Spleen (tissue), 11 donors: ENCODE data around the gene HES4. TPM values are rescaled to one million over a fixed set of nuclear protein-coding genes. Genes with fewer than 3 reads are reported as not detected.
A peak's percentile ranks its signal among the peaks of the same experiment; 100 is the strongest.

Experiments used
- DNase-seq: peaks from one replicate; pipeline ENCODE4 v3.0.0-alpha.2; 2020
- H3K27ac ChIP-seq, 8 donors: fragments of 200-600 bp; sonication (generic) in 7 of 8; 1 replicate in 4 of 8; 2 replicates in 4 of 8; pipeline versions ENCODE4 v1.5.0 to v1.8.0; 2016 to 2021; ENCODE audit warnings: inconsistent platforms in 4 of 8, mild to moderate bottlenecking in 4 of 8, moderate library complexity in 1 of 8
- H3K27me3 ChIP-seq, 7 donors: fragments of 200-600 bp; sonication (generic) in 6 of 7; replicated peaks in 1 of 7; 1 replicate in 4 of 7; 2 replicates in 3 of 7; pipeline versions ENCODE4 v1.5.0 to v1.8.0; 2016 to 2021; ENCODE audit warnings: inconsistent platforms in 3 of 7, mild to moderate bottlenecking in 1 of 7
- H3K36me3 ChIP-seq, 6 donors: fragments of 200-600 bp; sonication (generic) in 5 of 6; 1 replicate in 4 of 6; 2 replicates in 2 of 6; pipeline versions ENCODE4 v1.5.0 to v1.8.0; 2016 to 2021; ENCODE audit warnings: inconsistent platforms in 2 of 6
- H3K4me1 ChIP-seq, 6 donors: fragments of 200-600 bp; sonication (generic) in 5 of 6; 1 replicate in 3 of 6; 2 replicates in 3 of 6; pipeline versions ENCODE4 v1.5.0 to v1.8.0; 2016 to 2021; ENCODE audit warnings: inconsistent platforms in 3 of 6
- H3K4me3 ChIP-seq, 8 donors: fragments of 200-600 bp; sonication (generic) in 7 of 8; 1 replicate in 4 of 8; 2 replicates in 4 of 8; pipeline versions ENCODE4 v1.5.0 to v1.8.0; 2016 to 2021; ENCODE audit warnings: inconsistent platforms in 4 of 8, mild to moderate bottlenecking in 4 of 8, moderate library complexity in 2 of 8
- H3K9me3 ChIP-seq, 8 donors: fragments of 200-600 bp; sonication (generic) in 7 of 8; 1 replicate in 4 of 8; 2 replicates in 4 of 8; pipeline versions ENCODE4 v1.5.0 to v1.8.0; 2016 to 2021; ENCODE audit warnings: inconsistent platforms in 4 of 8
- CTCF ChIP-seq, 11 experiments: fragments of 200-600 bp in 7 of 11; fragments of 450-650 bp in 4 of 11; sonication (generic) in 4 of 11; IDR thresholded peaks in 8 of 11; conservative IDR thresholded peaks in 3 of 11; 1 replicate in 7 of 11; 2 replicates in 4 of 11; pipeline versions ENCODE4 v1.4.0 to v1.8.0; 2016 to 2021; ENCODE audit warnings: antibody characterized with exemption in 11 of 11, inconsistent platforms in 4 of 11, mild to moderate bottlenecking in 1 of 11
- POLR2A ChIP-seq, 3 donors: fragments of 450-650 bp; IDR thresholded peaks; one replicate each; pipeline ENCODE4 v1.5.1; 2017; ENCODE audit warnings: antibody characterized with exemption in 3 of 3, mild to moderate bottlenecking in 1 of 3
- POLR2AphosphoS5 ChIP-seq, 3 donors: sonication (generic); formaldehyde crosslinking; IDR thresholded peaks; one replicate each; pipeline ENCODE4 v1.5.1; 2017; ENCODE audit warnings: antibody characterized with exemption in 3 of 3
- WGBS, 5 donors: extraction: QIAGEN DNeasy Blood & Tissue Kit in 3 of 5; methylation state at CpG; one replicate each; pipeline versions ENCODE4 v1.1.5 to v1.1.7; 2013 to 2018; 5-methylcytosine and 5-hydroxymethylcytosine counted together
- intact Hi-C: fragments of 100-400 bp; cut with DNase I; formaldehyde crosslinking; loops from one replicate; pipeline ENCODE4 v1.15.0; 2023; ENCODE audit warnings: low total_unique reads
- polyA plus RNA-seq, 3 donors: library from polyadenylated mRNA; stranded (reverse); fragments of 200-250 nt; gene quantifications; one replicate each; pipeline ENCODE4 v1.2.1, GENCODE V29; 2013
- total RNA-seq, 7 donors: library from RNA; depleted of rRNA in 3 of 7; stranded (reverse); fragments of >200 nt in 3 of 7; fragmentation: NEBNext Ultra II Directional in 4 of 7; extraction: Animal tissue kit (Norgen Biotek cat#: 25700) in 4 of 7; gene quantifications; one replicate each; pipeline versions ENCODE4 v1.1.0 to v1.2.1, GENCODE V29; 2016 to 2021
- donor health status: healthy with polysubstance abuse.
- donor health status: DM: no; HTN: no; CAD: no; lungs with moderate emphysema.
- donor health status: DM: no; HTN: no; CAD: no.
- donor health status: Bipolar disorder and iron deficiency.
- donor health status: healthy.
- donor health status: DM: no; HTN: no; CAD: no.
- donor health status: DM: yes; HTN: yes; CAD: no.

The HES4 gene
- total and polyA plus RNA-seq, 10 donors: 3.8 to 64.3 (median 20.6) TPM

- peaks cover under 1 to 64% (median 21%) of the 10 kb centered on the region in 7 donors for H3K27me3 ChIP-seq
- no peak for DNase-seq
- intact Hi-C loops: no loop called here
- peaks cover 13 to 34% (median 23%) of the 10 kb centered on the region in 6 donors for H3K4me1 ChIP-seq
- peak overlapping the region in 4 of 8 donors; percentile 40 to 67 (median 47) for H3K4me3 ChIP-seq
- peaks cover 0 to 3% (median 0%) of the 10 kb centered on the region in 8 donors for H3K9me3 ChIP-seq
- peaks cover 0 to 5% (median 0%) of the 10 kb centered on the region in 6 donors for H3K36me3 ChIP-seq
- no peak overlapping the region for H3K27ac ChIP-seq
- TF ChIP-seq POLR2A (IDR thresholded peaks at IDR 0.05) (no peak), CTCF (IDR thresholded peaks at IDR 0.05 in 8 of 11, conservative IDR thresholded peaks at IDR 0.05 in 3 of 11) (no peak), POLR2AphosphoS5 (IDR thresholded peaks at IDR 0.05) (no peak)
- 20 to 36% (median 28%) methylated on average over 16 to 17 of the region's 17 CpGs for WGBS, 5 donors
Measured at GRCh38 chr1:1039145-1039910, 39.4 kb upstream of the HES4 start.

GRCh38 chr1:1038694-1039093 is 38.8 kb upstream of the HES4 start:
- H3K36me3 ChIP-seq: peaks cover 0 to 3% (median 0%) of the 10 kb centered on the region in 6 donors
- H3K27me3 ChIP-seq: peaks cover 2 to 70% (median 27%) of the 10 kb centered on the region in 7 donors
- intact Hi-C loops: no loop called here
- DNase-seq: no peak
- H3K4me3 ChIP-seq: no peak overlapping the region
- H3K4me1 ChIP-seq: peaks cover 13 to 40% (median 29%) of the 10 kb centered on the region in 6 donors
- TF ChIP-seq CTCF (IDR thresholded peaks at IDR 0.05 in 8 of 11, conservative IDR thresholded peaks at IDR 0.05 in 3 of 11) (no peak), POLR2A (IDR thresholded peaks at IDR 0.05) (no peak), POLR2AphosphoS5 (IDR thresholded peaks at IDR 0.05) (no peak)
- H3K9me3 ChIP-seq: peaks cover 0 to 3% (median 0%) of the 10 kb centered on the region in 8 donors
- 57 to 74% (median 70%) methylated on average over 6 of the region's 6 CpGs for WGBS, 5 donors
- H3K27ac ChIP-seq: no peak overlapping the region

DNA sequence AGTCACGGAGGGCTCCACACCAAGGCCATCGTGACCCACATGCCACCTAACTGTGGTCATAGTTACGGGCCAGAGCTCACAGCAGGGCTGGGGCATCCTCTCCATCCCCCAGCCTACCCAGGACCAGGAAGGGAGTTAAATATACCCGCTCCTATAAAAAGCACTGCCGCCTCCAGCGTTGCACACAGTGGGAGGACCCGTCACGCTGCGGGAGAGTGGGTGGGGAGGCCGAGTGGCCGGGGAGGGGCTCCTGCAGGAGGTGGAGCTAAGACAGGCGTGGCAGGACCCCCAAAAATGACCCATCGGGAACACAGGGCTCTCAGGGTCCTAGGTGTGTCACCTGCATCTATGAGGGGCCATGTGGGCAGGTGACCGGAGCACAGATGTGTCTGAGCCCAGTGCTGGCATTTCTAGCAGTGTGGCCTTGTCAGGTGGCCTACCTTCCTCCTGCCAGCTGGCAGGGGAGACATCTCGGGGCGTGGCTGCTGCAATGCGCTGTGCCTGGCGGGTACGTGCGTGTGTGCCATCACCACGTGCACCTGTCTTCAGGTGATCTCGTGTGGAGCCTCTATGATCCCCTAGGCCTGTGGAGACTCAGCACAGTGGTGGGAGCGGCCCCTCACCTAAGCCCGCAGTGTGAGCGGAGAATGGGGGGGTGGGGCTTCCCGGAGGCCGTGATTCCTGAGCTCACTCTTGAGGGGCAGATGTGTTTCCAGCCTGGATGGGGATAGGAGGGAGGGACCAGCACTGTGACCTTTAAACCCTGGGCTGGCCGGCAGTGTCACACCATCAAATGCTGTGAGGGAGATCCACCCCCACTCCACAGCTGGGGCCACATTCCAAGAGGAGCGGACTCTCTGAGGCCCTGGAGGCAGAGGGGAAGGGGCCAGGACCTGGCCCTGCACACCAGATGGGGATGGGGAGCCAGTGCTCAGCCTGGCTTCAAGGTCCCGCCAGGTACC is 37.8 kb upstream of the HES4 start:
- no peak overlapping the region for H3K27ac ChIP-seq
- TF ChIP-seq POLR2A (IDR thresholded peaks at IDR 0.05) (no peak), POLR2AphosphoS5 (IDR thresholded peaks at IDR 0.05) (no peak), CTCF (IDR thresholded peaks at IDR 0.05 in 8 of 11, conservative IDR thresholded peaks at IDR 0.05 in 3 of 11) (no peak)
- 79 to 85% (median 82%) methylated on average over 19 to 30 of the region's 30 CpGs for WGBS, 5 donors
- H3K4me3 ChIP-seq: no peak overlapping the region
- H3K4me1 ChIP-seq: peaks cover 17 to 51% (median 39%) of the 10 kb centered on the region in 6 donors
- no peaks in the 10 kb centered on the region for H3K9me3 ChIP-seq
- peaks cover 5 to 81% (median 36%) of the 10 kb centered on the region in 7 donors for H3K27me3 ChIP-seq
- intact Hi-C loops: no loop called here
- H3K36me3 ChIP-seq: no peaks in the 10 kb centered on the region
- no peak for DNase-seq
